B cell (primary cell): Measurements from ENCODE around the gene ISLR2.

ENCODE experiments used
- EZH2 ChIP-seq: IDR thresholded peaks from 2 replicates; pipeline ENCODE4 v1.6.1; 2012; ENCODE audit warnings: borderline replicate concordance, low read depth, mild to moderate bottlenecking, moderate library complexity, low read length; ENCODE audit not compliant: insufficient read depth, poor library complexity, severe bottlenecking
- TF ChIP-seq, protein P1 (sequence below): fragments of 200-600 bp; IDR thresholded peaks from one replicate; pipeline ENCODE4 v1.8.0; 2022; ENCODE audit warnings: antibody characterized with exemption, mild to moderate bottlenecking

DNA sequence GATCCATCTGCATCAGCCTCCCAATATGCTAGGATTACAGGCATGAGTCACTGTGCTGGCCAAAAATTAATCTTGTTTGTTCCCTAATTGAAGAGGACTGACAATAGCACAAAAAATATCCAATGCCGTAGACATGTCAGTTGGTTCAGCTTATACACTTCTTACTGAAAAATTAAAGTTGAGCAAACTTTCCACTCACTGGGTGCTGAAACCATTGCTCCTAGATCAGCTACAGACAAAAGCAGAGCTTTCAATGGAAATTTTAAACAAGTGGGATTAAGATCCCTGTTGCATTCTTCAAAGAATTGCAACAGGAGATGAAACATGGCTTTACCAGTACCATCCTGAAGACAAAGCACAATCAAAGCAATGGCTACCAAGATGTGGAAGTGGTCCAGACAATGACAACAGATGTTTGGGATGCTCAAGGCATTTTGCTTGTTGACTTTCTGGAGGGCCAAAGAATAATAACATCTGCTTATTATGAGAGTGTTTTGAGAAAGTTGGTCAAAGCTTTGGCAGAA, 16.0 kb downstream of the ISLR2 start:
- TF ChIP-seq, protein P1, sequence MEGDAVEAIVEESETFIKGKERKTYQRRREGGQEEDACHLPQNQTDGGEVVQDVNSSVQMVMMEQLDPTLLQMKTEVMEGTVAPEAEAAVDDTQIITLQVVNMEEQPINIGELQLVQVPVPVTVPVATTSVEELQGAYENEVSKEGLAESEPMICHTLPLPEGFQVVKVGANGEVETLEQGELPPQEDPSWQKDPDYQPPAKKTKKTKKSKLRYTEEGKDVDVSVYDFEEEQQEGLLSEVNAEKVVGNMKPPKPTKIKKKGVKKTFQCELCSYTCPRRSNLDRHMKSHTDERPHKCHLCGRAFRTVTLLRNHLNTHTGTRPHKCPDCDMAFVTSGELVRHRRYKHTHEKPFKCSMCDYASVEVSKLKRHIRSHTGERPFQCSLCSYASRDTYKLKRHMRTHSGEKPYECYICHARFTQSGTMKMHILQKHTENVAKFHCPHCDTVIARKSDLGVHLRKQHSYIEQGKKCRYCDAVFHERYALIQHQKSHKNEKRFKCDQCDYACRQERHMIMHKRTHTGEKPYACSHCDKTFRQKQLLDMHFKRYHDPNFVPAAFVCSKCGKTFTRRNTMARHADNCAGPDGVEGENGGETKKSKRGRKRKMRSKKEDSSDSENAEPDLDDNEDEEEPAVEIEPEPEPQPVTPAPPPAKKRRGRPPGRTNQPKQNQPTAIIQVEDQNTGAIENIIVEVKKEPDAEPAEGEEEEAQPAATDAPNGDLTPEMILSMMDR = no peak
- TF ChIP-seq EZH2 = no peak
